Pancreas (tissue), 10 donors: ENCODE measurements around the gene FHDC1. TPM values are rescaled to one million over a fixed set of nuclear protein-coding genes. Genes with fewer than 3 reads are reported as not detected.
A peak's percentile ranks its signal among the peaks of the same experiment; 100 is the strongest.

Experiments
- ATAC-seq, 4 donors: fragments of 200-7000 bp; cut with Tn5 transposase; one replicate each; pipeline versions ENCODE4 v1.8.0 to v1.9.1; 2020; ENCODE audit warnings: mild to moderate bottlenecking in 4 of 4, moderate library complexity in 4 of 4
- DNase-seq, 6 donors: peaks; one replicate each; pipeline ENCODE4 v3.0.0-alpha.2; 2020
- FAIRE-seq: peaks from 2 replicates; lab custom pipeline; 2012; peaks lifted over from hg19 to GRCh38; lab: Jason Lieb, UNC
- H3K27ac ChIP-seq, 4 donors: fragments of 200-600 bp; sonication (generic); 1 replicate in 3 of 4; 2 replicates in 1 of 4; pipeline versions ENCODE4 v1.5.0 to v1.8.0; 2020
- H3K27me3 ChIP-seq, 4 donors: fragments of 200-600 bp; one replicate each; pipeline ENCODE4 v1.8.0; 2021
- H3K36me3 ChIP-seq, 3 donors: fragments of 200-600 bp; sonication (generic) in 1 of 3; one replicate each; pipeline versions ENCODE4 v1.5.0 to v1.8.0; 2020 to 2021
- H3K4me1 ChIP-seq, 3 donors: fragments of 200-600 bp; one replicate each; pipeline ENCODE4 v1.8.0; 2021
- H3K4me3 ChIP-seq, 4 donors: fragments of 200-600 bp; sonication (generic) in 2 of 4; one replicate each; pipeline versions ENCODE4 v1.5.0 to v1.8.0; 2020 to 2021
- H3K9me3 ChIP-seq, 4 donors: fragments of 200-600 bp; one replicate each; pipeline ENCODE4 v1.8.0; 2021
- CTCF ChIP-seq, 4 donors: fragments of 200-600 bp; sonication (generic) in 3 of 4; IDR thresholded peaks; one replicate each; pipeline versions ENCODE4 v1.5.0 to v1.8.0; 2021; ENCODE audit warnings: antibody characterized with exemption in 4 of 4
- WGBS, 2 donors: extraction: QIAGEN DNeasy Blood & Tissue Kit; methylation state at CpG; one replicate each; pipeline ENCODE4 v1.1.7; 2013; 5-methylcytosine and 5-hydroxymethylcytosine counted together
- intact Hi-C, 3 donors: fragments of 100-400 bp; cut with DNase I; formaldehyde crosslinking; loops; one replicate each; pipeline versions ENCODE4 v1.11.1 to v1.14.2; 2022
- polyA plus RNA-seq, 2 donors: library from polyadenylated mRNA; stranded (reverse); fragments of 200-250 nt; gene quantifications; one replicate each; pipeline ENCODE4 v1.2.3, GENCODE V29; 2013
- total RNA-seq, 6 donors: library from RNA; stranded (reverse); fragmentation: NEBNext Ultra II Directional in 4 of 6; extraction: Animal tissue kit (Norgen Biotek cat#: 25700) in 4 of 6; gene quantifications; one replicate each; pipeline versions ENCODE4 v1.2.1 to v1.2.4, GENCODE V29; 2021 to 2023
- donor health status: healthy with polysubstance abuse.
- donor health status: DM: no; HTN: no; CAD: no; lungs with moderate emphysema.
- donor health status: DM: no; HTN: no; CAD: no.
- donor health status: control.
- donor health status: control.
- donor health status: Bipolar disorder and iron deficiency.
- donor health status: DM: yes; HTN: yes; CAD: no.
- donor health status: DM: no; HTN: no; CAD: no.
- donor health status: DM: no; HTN: no; CAD: no.
- donor health status: DM: yes; HTN: yes; CAD: no.

Gene FHDC1
- total and polyA plus RNA-seq, 8 donors, result 0.68 to 1.5 (median 1.0) TPM

GRCh38 chr4:152939621-152940020 is 3.5 kb downstream of the FHDC1 start:
- H3K36me3 ChIP-seq, result no peaks in the 10 kb centered on the region
- H3K27me3 ChIP-seq, result no peaks in the 10 kb centered on the region
- intact Hi-C loops, result no loop called here
- no peak for DNase-seq
- ATAC-seq, result no peak
- H3K9me3 ChIP-seq, result no peaks in the 10 kb centered on the region
- WGBS, 2 donors, result 92 to 100% methylated on average over 2 of the region's 2 CpGs
- H3K27ac ChIP-seq, result no peak overlapping the region
- H3K4me3 ChIP-seq, result no peak overlapping the region
- no peaks in the 10 kb centered on the region for H3K4me1 ChIP-seq
- no peak for TF ChIP-seq CTCF (IDR thresholded peaks at IDR 0.05)
- no peak for FAIRE-seq

GRCh38 chr4:152940461-152940860 is 4.3 kb downstream of the FHDC1 start:
- 96% methylated on average over 2 of the region's 2 CpGs for WGBS, 2 donors
- no peak for ATAC-seq
- no peak overlapping the region for H3K4me3 ChIP-seq

GRCh38 chr4:152941411-152941810 is 5.3 kb downstream of the FHDC1 start:
- 86 to 94% methylated on average over 1 of the region's 1 CpG for WGBS, 2 donors
- DNase-seq (no peak), FAIRE-seq (no peak), ATAC-seq (no peak)
- no peak for TF ChIP-seq CTCF (IDR thresholded peaks at IDR 0.05)
- intact Hi-C loops, result no loop called here
- no peak overlapping the region for H3K27ac ChIP-seq
- H3K9me3 ChIP-seq, result no peaks in the 10 kb centered on the region
- H3K4me3 ChIP-seq, result no peak overlapping the region
- H3K36me3 ChIP-seq, result no peaks in the 10 kb centered on the region
- H3K27me3 ChIP-seq, result no peaks in the 10 kb centered on the region
- H3K4me1 ChIP-seq, result no peaks in the 10 kb centered on the region

More at GRCh38 chr4:152940461-152940860, 4.3 kb downstream of the FHDC1 start:
- Histone ChIP-seq H3K27me3 (no peaks in the 10 kb centered on the region), H3K27ac (no peak overlapping the region), H3K36me3 (no peaks in the 10 kb centered on the region), H3K4me1 (no peaks in the 10 kb centered on the region), H3K9me3 (no peaks in the 10 kb centered on the region)
- intact Hi-C loops, result no loop called here
- DNase-seq (no peak), FAIRE-seq (no peak)
- TF ChIP-seq CTCF (IDR thresholded peaks at IDR 0.05), result no peak

GRCh38 chr4:152942346-152942745 is 6.2 kb downstream of the FHDC1 start:
- Histone ChIP-seq H3K4me3 (no peak overlapping the region), H3K27ac (no peak overlapping the region), H3K36me3 (no peaks in the 10 kb centered on the region), H3K27me3 (no peaks in the 10 kb centered on the region), H3K4me1 (no peaks in the 10 kb centered on the region), H3K9me3 (no peaks in the 10 kb centered on the region)
- WGBS, 2 donors, result 84 to 94% methylated on average over 2 of the region's 2 CpGs
- ATAC-seq (no peak), FAIRE-seq (no peak), DNase-seq (no peak)
- intact Hi-C loops, result no loop called here
- TF ChIP-seq CTCF (IDR thresholded peaks at IDR 0.05), result no peak

- Histone ChIP-seq H3K4me3 (no peak overlapping the region), H3K27me3 (no peaks in the 10 kb centered on the region), H3K4me1 (no peaks in the 10 kb centered on the region), H3K27ac (no peak overlapping the region), H3K9me3 (no peaks in the 10 kb centered on the region), H3K36me3 (no peaks in the 10 kb centered on the region)
- WGBS, 2 donors, result 83 to 92% methylated on average over 6 of the region's 6 CpGs
- ATAC-seq, result peak in 3 of 4 donors; percentile 21 to 44 (median 30)
- no peak for DNase-seq
- no peak for TF ChIP-seq CTCF (IDR thresholded peaks at IDR 0.05)
- no peak for FAIRE-seq
- intact Hi-C loops, result no loop called here
Observed at GRCh38 chr4:152943672-152944071, 7.5 kb downstream of the FHDC1 start.
